Nucleus accumbens (tissue), 56 donors: ENCODE measurements around the gene PRPS2.

Experiments
- DNase-seq, 56 donors: peaks; one replicate each; lab custom pipeline; 2025; lab: John Stamatoyannopoulos, UW

PRPS2 gene

GRCh38 chrX:12791257-12792228 is at the start of gene PRPS2:
Gene PRPS2 (plus strand): TSS chrX:12791412. CDS start chrX:12791498, 86 bp downstream.
- DNase-seq: peak in 49 of 56 donors; percentile 0 to 77 (median 40)

- no peak for DNase-seq
Observed at GRCh38 chrX:12741416-12741815, 49.8 kb upstream of the PRPS2 start.

GRCh38 chrX:12747433-12747832 is 43.8 kb upstream of the PRPS2 start:
- DNase-seq: no peak

- no peak for DNase-seq
Observed at GRCh38 chrX:12751887-12752286, 39.3 kb upstream of the PRPS2 start.

GRCh38 chrX:12753366-12753765 is 37.8 kb upstream of the PRPS2 start:
- DNase-seq: no peak

- DNase-seq: no peak
Observed at GRCh38 chrX:12758291-12758690, 32.9 kb upstream of the PRPS2 start.

- no peak for DNase-seq
Observed at GRCh38 chrX:12767856-12768255, 23.4 kb upstream of the PRPS2 start.

- no peak for DNase-seq
Observed at GRCh38 chrX:12768491-12768890, 22.7 kb upstream of the PRPS2 start.

- DNase-seq: no peak
Observed at GRCh38 chrX:12770440-12770839, 20.8 kb upstream of the PRPS2 start.

- peak in 9 of 56 donors; percentile 0 to 21 (median 1) for DNase-seq
Observed at GRCh38 chrX:12771445-12772069, 19.7 kb upstream of the PRPS2 start.

- no peak for DNase-seq
Observed at GRCh38 chrX:12777670-12778069, 13.5 kb upstream of the PRPS2 start.

- no peak for DNase-seq
Observed at GRCh38 chrX:12779534-12779933, 11.7 kb upstream of the PRPS2 start.

- no peak for DNase-seq
Observed at GRCh38 chrX:12788645-12789044, 2.6 kb upstream of the PRPS2 start.

GRCh38 chrX:12789976-12790375 is 1.2 kb upstream of the PRPS2 start:
- DNase-seq: peak in 8 of 56 donors; percentile 0 to 15 (median 5)

GRCh38 chrX:12790885-12791256 is 341 bp upstream of the PRPS2 start:
- peak in 3 of 56 donors; percentile 3 to 52 (median 29) for DNase-seq

GRCh38 chrX:12792711-12793110 is 1.5 kb downstream of the PRPS2 start:
- DNase-seq: no peak

GRCh38 chrX:12794654-12795053 is 3.4 kb downstream of the PRPS2 start:
- DNase-seq: no peak

GRCh38 chrX:12798601-12799000 is 7.4 kb downstream of the PRPS2 start:
- DNase-seq: no peak

GRCh38 chrX:12799118-12799517 is 7.9 kb downstream of the PRPS2 start:
- DNase-seq: no peak

GRCh38 chrX:12802741-12803140 is 11.5 kb downstream of the PRPS2 start:
- DNase-seq: no peak

- DNase-seq: no peak
Observed at GRCh38 chrX:12804655-12805054, 13.4 kb downstream of the PRPS2 start.

GRCh38 chrX:12805333-12805732 is 14.1 kb downstream of the PRPS2 start:
- DNase-seq: no peak
